ENCODE results near the gene MST1.

The MST1 gene

DNA sequence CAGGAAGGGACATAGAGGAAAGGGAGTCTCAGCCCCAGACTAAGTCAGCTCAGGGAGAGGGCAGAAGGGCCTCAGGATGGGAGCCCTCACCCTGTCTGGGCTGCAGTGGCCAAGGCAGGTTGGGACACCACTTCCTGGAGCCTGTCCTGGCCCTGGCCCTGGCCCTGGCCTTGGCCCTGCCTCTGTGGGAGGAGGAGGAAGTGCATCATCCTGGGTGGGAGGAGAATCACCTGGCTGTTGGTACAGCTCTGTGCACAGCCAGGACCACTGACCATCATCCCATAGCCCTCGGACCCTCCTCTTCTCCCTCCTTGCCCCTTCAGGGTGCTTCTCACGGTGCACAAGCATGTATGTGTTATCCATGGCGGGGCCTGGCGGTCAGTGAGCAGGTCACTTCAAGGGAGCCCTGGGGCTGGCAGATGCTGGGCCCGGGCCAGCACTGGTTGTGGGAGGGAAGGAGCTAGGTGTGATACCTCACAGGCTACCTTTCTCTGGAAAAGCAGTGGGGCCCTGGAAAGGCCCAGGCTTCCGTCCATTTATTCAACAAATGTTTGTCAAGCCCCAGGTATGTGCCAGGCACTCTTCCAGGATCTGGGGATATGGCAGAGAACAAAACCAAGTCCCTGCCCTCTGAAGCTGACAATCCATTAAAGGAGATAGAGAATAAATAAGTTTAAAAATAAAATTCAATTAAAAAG lies 23.3 kb downstream of the MST1 start:
- no peak for TF ChIP-seq TEAD4 (IDR thresholded peaks at IDR 0.05)
- TF ChIP-seq CREB1 (IDR thresholded peaks at IDR 0.05; ENCODE audit: low read depth): no peak
- TF ChIP-seq NFIC (IDR thresholded peaks at IDR 0.05): no peak
- no peak for TF ChIP-seq CEBPB (IDR thresholded peaks at IDR 0.05)
- TF ChIP-seq FOXM1 (IDR thresholded peaks at IDR 0.05; ENCODE audit: borderline replicate concordance, low read depth): no peak
- TF ChIP-seq, protein P1, sequence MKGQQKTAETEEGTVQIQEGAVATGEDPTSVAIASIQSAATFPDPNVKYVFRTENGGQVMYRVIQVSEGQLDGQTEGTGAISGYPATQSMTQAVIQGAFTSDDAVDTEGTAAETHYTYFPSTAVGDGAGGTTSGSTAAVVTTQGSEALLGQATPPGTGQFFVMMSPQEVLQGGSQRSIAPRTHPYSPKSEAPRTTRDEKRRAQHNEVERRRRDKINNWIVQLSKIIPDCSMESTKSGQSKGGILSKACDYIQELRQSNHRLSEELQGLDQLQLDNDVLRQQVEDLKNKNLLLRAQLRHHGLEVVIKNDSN (IDR thresholded peaks at IDR 0.05): no peak
- TF ChIP-seq RAD21 (IDR thresholded peaks at IDR 0.05; ENCODE audit: low read depth): no peak
- TF ChIP-seq, protein P2, sequence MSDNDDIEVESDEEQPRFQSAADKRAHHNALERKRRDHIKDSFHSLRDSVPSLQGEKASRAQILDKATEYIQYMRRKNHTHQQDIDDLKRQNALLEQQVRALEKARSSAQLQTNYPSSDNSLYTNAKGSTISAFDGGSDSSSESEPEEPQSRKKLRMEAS (IDR thresholded peaks at IDR 0.05): no peak
- no peak for TF ChIP-seq EP300 (IDR thresholded peaks at IDR 0.05; ENCODE audit: borderline replicate concordance)
- TF ChIP-seq EGR1 (IDR thresholded peaks at IDR 0.05): no peak
- no peak for TF ChIP-seq TCF12 (IDR thresholded peaks at IDR 0.05; ENCODE audit: low read depth)

DNA sequence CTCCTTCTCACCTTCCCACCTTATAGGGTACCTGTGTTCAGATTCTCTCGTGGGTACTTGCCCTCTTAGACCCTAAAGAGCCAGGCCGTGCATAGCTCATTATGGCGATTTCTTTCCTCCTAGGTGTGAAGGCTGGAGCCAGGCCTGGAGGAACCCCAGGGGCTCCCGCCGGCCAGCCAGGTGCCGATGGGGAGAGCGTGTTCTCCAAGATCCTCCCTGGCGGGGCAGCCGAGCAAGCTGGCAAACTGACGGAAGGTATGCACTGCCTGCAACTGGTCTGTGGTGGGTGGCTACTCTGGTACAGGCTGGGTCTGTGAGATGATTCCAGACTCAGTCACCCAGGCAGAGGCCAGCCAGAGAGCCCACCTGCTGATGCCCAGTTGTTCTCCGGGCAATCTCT lies 25.0 kb downstream of the MST1 start:
- TF ChIP-seq TAF1 (IDR thresholded peaks at IDR 0.05; ENCODE audit: low read depth) (no peak), TCF12 (IDR thresholded peaks at IDR 0.05; ENCODE audit: low read depth) (no peak), EGR1 (IDR thresholded peaks at IDR 0.05) (no peak), ZBTB7A (IDR thresholded peaks at IDR 0.05; ENCODE audit: low read depth) (no peak), YY1 (IDR thresholded peaks at IDR 0.05; ENCODE audit: low read depth) (no peak)
- TF ChIP-seq, protein P1 (IDR thresholded peaks at IDR 0.05): no peak
- TF ChIP-seq, protein P3, sequence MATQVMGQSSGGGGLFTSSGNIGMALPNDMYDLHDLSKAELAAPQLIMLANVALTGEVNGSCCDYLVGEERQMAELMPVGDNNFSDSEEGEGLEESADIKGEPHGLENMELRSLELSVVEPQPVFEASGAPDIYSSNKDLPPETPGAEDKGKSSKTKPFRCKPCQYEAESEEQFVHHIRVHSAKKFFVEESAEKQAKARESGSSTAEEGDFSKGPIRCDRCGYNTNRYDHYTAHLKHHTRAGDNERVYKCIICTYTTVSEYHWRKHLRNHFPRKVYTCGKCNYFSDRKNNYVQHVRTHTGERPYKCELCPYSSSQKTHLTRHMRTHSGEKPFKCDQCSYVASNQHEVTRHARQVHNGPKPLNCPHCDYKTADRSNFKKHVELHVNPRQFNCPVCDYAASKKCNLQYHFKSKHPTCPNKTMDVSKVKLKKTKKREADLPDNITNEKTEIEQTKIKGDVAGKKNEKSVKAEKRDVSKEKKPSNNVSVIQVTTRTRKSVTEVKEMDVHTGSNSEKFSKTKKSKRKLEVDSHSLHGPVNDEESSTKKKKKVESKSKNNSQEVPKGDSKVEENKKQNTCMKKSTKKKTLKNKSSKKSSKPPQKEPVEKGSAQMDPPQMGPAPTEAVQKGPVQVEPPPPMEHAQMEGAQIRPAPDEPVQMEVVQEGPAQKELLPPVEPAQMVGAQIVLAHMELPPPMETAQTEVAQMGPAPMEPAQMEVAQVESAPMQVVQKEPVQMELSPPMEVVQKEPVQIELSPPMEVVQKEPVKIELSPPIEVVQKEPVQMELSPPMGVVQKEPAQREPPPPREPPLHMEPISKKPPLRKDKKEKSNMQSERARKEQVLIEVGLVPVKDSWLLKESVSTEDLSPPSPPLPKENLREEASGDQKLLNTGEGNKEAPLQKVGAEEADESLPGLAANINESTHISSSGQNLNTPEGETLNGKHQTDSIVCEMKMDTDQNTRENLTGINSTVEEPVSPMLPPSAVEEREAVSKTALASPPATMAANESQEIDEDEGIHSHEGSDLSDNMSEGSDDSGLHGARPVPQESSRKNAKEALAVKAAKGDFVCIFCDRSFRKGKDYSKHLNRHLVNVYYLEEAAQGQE (IDR thresholded peaks at IDR 0.05; ENCODE audit: low read depth): no peak
- TF ChIP-seq, protein P2 (IDR thresholded peaks at IDR 0.05): no peak

DNA sequence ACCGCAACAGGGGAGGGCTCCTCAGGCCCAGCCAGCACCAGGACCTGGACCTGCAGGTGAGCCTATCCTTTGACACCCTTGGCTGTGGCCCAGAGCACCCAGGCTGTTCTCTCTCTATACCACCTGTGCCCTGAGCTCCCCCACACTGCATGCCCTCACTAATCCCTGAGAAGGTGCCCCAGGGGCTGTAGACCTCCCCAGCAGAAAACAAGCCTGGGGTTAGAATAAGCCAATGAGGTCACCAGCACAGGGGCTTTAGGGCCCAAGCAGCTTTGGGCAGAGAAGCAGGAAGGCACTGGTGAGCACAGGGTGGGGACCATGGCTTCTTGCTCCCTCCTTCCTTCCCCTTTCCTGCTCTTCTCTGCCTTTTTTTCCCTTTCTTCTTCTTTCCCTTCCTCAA lies 25.4 kb downstream of the MST1 start:
- no peak for TF ChIP-seq TCF12 (IDR thresholded peaks at IDR 0.05; ENCODE audit: low read depth)
- TF ChIP-seq, protein P1 (IDR thresholded peaks at IDR 0.05): no peak
- TF ChIP-seq EP300 (IDR thresholded peaks at IDR 0.05; ENCODE audit: borderline replicate concordance): no peak
- TF ChIP-seq RAD21 (IDR thresholded peaks at IDR 0.05; ENCODE audit: low read depth): no peak
- TF ChIP-seq, protein P2 (IDR thresholded peaks at IDR 0.05): no peak
- TF ChIP-seq CREB1 (IDR thresholded peaks at IDR 0.05; ENCODE audit: low read depth): no peak
- TF ChIP-seq CEBPB (IDR thresholded peaks at IDR 0.05): no peak

DNA sequence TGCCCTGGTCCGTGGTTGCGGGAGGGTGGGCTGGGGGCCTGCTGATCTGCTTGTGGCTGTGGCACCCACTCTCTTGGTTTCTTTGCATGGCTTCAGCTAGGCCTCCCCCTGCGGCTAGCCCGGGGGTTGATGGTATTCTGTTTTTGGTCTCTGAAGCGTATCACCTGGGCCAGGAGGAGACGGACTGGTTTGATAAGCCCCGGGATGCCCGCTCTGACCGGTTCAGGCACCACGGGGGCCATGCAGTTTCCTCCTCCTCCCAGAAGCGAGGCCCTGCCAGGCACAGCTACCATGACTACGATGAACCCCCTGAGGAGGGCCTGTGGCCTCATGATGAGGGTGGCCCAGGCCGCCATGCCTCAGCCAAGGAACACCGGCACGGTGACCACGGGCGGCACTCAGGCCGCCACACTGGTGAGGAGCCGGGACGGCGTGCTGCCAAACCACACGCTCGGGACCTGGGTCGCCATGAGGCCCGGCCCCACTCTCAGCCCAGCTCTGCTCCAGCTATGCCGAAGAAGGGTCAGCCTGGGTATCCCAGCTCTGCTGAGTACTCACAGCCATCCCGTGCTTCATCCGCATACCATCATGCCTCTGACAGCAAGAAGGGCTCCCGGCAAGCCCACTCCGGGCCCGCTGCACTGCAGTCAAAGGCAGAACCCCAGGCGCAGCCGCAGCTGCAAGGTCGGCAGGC lies 26.4 kb downstream of the MST1 start:
- TF ChIP-seq TEAD4 (IDR thresholded peaks at IDR 0.05): peak; percentile 32; the same call in 1 of the 2 replicates
- TF ChIP-seq NFIC (IDR thresholded peaks at IDR 0.05): peak; percentile 51
- TF ChIP-seq, protein P2 (IDR thresholded peaks at IDR 0.05): 0 out of 2 replicates have a peak, but pooled peaks have one; percentile 27
- TF ChIP-seq EP300 (IDR thresholded peaks at IDR 0.05; ENCODE audit: borderline replicate concordance): no peak; the same call in 1 of the 2 replicates
- no peak; the same call in 1 of the 2 replicates for TF ChIP-seq RAD21 (IDR thresholded peaks at IDR 0.05; ENCODE audit: low read depth)
- peak; percentile 79 for TF ChIP-seq TCF12 (IDR thresholded peaks at IDR 0.05; ENCODE audit: low read depth)

DNA sequence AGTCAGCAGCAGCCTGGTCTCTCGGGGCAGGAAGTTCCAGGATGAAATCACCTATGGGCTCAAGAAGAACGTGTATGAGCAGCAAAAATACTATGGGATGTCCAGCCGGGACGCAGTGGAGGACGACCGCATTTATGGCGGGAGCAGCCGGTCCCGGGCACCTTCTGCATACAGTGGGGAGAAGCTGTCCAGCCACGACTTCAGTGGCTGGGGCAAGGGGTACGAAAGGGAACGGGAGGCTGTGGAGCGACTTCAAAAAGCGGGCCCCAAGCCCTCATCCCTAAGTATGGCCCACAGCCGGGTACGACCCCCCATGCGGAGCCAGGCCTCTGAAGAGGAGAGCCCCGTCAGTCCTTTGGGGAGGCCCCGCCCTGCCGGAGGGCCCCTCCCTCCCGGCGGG lies 27.3 kb downstream of the MST1 start:
- TF ChIP-seq, protein P3 (IDR thresholded peaks at IDR 0.05; ENCODE audit: low read depth): no peak
- TF ChIP-seq EP300 (IDR thresholded peaks at IDR 0.05; ENCODE audit: borderline replicate concordance): no peak
- TF ChIP-seq YY1 (IDR thresholded peaks at IDR 0.05; ENCODE audit: low read depth): no peak
- 0 out of 2 replicates have a peak, but pooled peaks have one; percentile 0 for TF ChIP-seq ZBTB7A (IDR thresholded peaks at IDR 0.05; ENCODE audit: low read depth)

Data from Ishikawa (cell line).